Right ventricle myocardium inferior (tissue), 1 donor: ENCODE results near the gene MT1F. TPM values are rescaled to one million over a fixed set of nuclear protein-coding genes. Genes with fewer than 3 reads are reported as not detected.
"Not testable (repeated sequence)": the region's sequence is repeated elsewhere in the genome, so short reads cannot be mapped to it uniquely, and the experiment has no call there.

Source experiments
- ATAC-seq: fragments of 200-7000 bp; cut with Tn5 transposase; one replicate; pipeline ENCODE4 v1.9.1; 2020; ENCODE audit warnings: mild to moderate bottlenecking, moderate library complexity
- DNase-seq: peaks from one replicate; pipeline ENCODE4 v3.0.0; 2021; ENCODE audit errors: missing footprints
- intact Hi-C: fragments of 100-400 bp; cut with DNase I; formaldehyde crosslinking; loops from one replicate; pipeline ENCODE4 v1.11.0; 2022
- total RNA-seq: library from RNA; stranded (reverse); fragmentation: NEBNext Ultra II Directional; extraction: Animal tissue kit (Norgen Biotek cat#: 25700); gene quantifications from one replicate; pipeline ENCODE4 v1.2.1, GENCODE V29; 2021
- donor health status: DM: no; HTN: yes; CAD: no; lungs with severe emphysema.

Gene MT1F
- total RNA-seq, 1 donor from 2014 or later, result 2.2 TPM

DNA sequence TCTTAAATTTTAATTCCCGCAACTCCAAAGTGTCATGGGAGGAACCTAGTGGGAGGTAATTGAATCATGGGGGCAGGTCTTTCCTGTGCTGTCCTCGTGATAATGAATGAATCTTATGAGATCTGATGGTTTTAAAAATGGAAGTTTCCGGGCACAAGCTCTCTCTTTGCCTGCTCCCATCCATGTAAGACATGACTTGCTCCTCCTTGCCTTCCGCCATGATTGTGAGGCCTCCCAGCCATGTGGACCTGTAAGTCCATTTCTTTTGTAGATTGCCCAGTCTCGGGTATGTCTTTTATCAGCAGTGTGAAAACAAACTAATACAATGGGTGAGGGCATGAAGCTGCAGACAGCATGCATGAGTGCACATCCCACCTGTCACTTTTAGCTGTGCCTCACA, 34.6 kb upstream of the MT1F start:
- intact Hi-C loops, ATAC-seq: not testable (repeated sequence)

GRCh38 chr16:56623637-56624036, 34.1 kb upstream of the MT1F start:
- no peak for ATAC-seq
- DNase-seq, result no peak
- intact Hi-C loops, result no loop called here

More for the DNA sequence above, 34.6 kb upstream of the MT1F start:
- not testable (repeated sequence) for DNase-seq

GRCh38 chr16:56625140-56625942, 32.4 kb upstream of the MT1F start, which contains the start of gene MT1E:
Gene MT1E (plus strand): TSS chr16:56625781. CDS start chr16:56625852, 71 bp downstream.
- intact Hi-C loops, result loop anchor here (1.0 kb wide), 1 partner anchor 14 kb away; no protein-coding TSS in a partner anchor
- DNase-seq, result peak; percentile 91
- peak; percentile 96 for ATAC-seq

- ATAC-seq (peak; percentile 78), DNase-seq (peak; percentile 80)
- intact Hi-C loops, result loop anchor here (1.0 kb wide), 2 partner anchors 15 to 18 kb away; partner anchors contain the start of gene MT2A
Observed at GRCh38 chr16:56625943-56626654, 31.7 kb upstream of the MT1F start.

DNA sequence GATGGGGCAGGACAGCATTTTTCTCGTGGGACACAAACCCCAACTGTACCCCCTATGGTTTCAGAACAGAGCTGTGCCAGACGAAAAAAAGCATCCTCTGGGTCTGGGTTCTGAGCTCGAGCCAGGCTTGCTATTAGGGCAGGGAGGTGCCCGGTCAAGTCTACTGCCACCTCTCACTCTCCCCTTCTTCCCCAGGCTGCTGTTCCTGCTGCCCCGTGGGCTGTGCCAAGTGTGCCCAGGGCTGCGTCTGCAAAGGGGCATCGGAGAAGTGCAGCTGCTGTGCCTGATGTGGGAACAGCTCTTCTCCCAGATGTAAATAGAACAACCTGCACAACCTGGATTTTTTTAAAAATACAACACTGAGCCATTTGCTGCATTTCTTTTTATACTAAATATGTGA, 31.1 kb upstream of the MT1F start:
- ATAC-seq, result no peak
- no peak for DNase-seq
- intact Hi-C loops, result loop anchor here (1.0 kb wide), 1 partner anchor 18 kb away; the partner anchor contains the start of gene MT2A

GRCh38 chr16:56628486-56629350, 29.0 kb upstream of the MT1F start:
- ATAC-seq (no peak), DNase-seq (no peak)
- intact Hi-C loops, result no loop called here

GRCh38 chr16:56629531-56629930, 28.2 kb upstream of the MT1F start:
- intact Hi-C loops, result no loop called here
- no peak for DNase-seq
- no peak for ATAC-seq

DNA sequence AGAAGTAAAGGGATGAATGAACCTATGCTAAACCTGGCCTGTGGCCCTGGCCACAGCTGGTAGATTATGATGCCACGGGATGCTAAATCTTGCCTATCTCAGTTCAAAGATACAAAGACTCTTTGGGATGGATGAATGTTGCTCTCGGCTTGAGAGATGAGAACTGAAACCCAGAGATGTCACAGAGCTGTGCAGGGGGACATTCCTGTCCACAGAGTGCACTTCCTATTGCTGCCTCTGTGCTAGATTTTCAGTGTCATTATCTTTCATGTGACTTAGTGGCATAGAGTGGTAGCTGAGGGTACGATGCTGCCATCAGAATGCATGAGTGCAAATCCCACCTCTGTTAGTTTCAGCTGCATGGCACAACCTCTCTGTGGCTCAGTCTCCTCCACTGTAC, 27.6 kb upstream of the MT1F start:
- no peak for DNase-seq
- intact Hi-C loops, result no loop called here
- ATAC-seq, result no peak

DNA sequence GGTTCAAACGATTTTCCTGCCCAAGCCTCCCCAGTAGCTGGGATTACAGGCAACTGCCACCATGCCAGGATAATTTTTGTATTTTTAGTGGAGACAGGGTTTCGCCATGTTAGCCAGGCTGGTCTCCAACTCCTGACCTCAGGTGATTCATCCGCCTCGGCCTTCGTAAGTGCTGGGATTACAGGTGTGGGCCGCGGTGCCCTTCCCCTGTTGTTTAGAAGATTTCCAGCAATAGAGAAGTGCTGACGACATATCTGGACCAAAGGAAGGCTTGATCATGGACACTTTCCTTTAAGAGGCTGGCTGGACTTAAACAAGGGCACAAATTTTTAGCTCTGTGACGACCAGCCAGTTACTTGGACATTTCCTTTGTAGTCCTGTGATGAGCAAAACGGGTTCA, 26.6 kb upstream of the MT1F start:
- DNase-seq, result peak; percentile 34
- no peak for ATAC-seq
- intact Hi-C loops, result no loop called here

- intact Hi-C loops, result loop anchor here (2.0 kb wide), 1 partner anchor 25 kb away; no protein-coding TSS in a partner anchor
- ATAC-seq, result no peak
- no peak for DNase-seq
Observed at GRCh38 chr16:56631832-56632155, 26.0 kb upstream of the MT1F start.

GRCh38 chr16:56632156-56632847, 25.5 kb upstream of the MT1F start, which contains the start of gene MT1M:
Gene MT1M (plus strand): TSS chr16:56632659. CDS start chr16:56632732, 73 bp downstream.
- ATAC-seq (peak; percentile 90), DNase-seq (peak; percentile 86)
- intact Hi-C loops, result loop anchor here (2.0 kb wide), 1 partner anchor 26 kb away; no protein-coding TSS in a partner anchor

DNA sequence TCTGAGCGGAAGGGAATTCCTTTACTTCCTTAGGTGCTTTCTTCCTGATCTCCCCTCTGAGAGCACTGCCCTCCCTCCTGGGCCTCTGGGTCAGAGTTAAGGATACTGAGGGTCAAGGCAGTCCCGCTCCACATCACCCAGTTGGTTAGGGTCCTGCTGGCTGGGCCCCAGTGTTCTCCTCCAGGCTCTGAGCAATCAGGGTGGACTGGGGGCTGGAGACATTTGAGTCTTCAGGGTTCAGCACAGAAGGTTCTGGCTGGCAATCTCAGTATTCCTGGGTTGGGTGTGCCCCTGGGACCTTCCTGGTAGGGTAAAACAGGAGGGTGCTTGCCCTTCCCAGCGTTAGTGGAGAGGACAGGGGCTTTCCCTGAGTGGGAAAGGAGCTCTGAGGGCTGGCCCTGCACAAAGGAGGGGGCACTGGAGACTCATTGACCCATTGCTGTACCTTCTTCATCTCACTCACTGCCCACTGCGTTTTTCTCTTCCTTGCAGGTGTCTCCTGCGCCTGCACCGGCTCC, 24.9 kb upstream of the MT1F start:
- DNase-seq (peak; percentile 45), ATAC-seq (no peak)
- intact Hi-C loops, result loop anchor here (2.0 kb wide), 1 partner anchor 26 kb away; no protein-coding TSS in a partner anchor

- no peak for ATAC-seq
- intact Hi-C loops, result loop anchor here (2.0 kb wide), 1 partner anchor 27 kb away; no protein-coding TSS in a partner anchor
- peak; percentile 45 for DNase-seq
Observed at GRCh38 chr16:56633535-56633934, 24.2 kb upstream of the MT1F start.

DNA sequence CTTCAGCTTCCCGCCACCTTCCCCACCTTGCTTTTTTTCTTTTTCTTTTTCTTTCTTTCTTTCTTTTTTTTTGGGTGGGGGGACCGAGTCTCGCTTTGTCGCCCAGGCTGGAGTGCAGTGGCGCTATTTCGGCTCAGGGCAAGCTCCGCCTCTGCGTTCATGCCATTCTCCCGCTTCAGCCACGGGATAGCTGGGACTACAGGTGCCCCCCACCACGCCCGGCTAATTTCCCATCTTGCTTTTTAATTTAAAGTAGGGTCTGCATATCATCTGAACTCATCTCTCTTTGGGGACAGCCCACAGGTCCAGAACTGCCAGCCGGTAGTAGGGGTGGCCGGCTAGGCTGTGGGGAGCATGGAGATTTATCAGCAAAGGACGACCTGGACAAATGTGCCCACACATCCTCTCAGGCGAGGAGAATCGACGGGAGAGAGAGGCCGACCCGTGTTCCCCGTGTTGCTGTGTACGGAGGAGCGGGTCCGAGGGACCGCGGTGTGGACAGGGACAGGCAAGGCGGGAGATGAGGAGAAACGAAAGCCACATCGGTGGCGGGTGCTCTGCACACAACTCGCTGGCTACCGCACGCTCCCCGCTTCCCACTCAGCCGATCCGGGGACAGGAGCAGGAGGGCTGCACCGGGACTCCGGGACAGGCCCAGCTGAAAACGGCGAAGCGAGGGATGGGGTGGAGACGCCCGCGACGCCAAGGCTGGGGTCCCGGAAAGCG, 22.9 kb upstream of the MT1F start:
- ATAC-seq, result no peak
- peak; percentile 33 for DNase-seq
- intact Hi-C loops, result loop anchor here (5.0 kb wide), 1 partner anchor 47 kb away; the partner anchor contains the start of gene MT1X

GRCh38 chr16:56635441-56635967, 22.3 kb upstream of the MT1F start:
- no peak for ATAC-seq
- intact Hi-C loops, result loop anchor here (5.0 kb wide), 1 partner anchor 47 kb away; the partner anchor contains the start of gene MT1X
- DNase-seq, result peak; percentile 44

GRCh38 chr16:56636616-56637413, 20.9 kb upstream of the MT1F start:
- ATAC-seq (no peak), DNase-seq (peak; percentile 4)
- intact Hi-C loops, result loop anchor here (5.0 kb wide), 1 partner anchor 45 kb away; the partner anchor contains the start of gene MT1X
